A673 (cell line): ENCODE data around the gene PSMA5. TPM values are rescaled to one million over a fixed set of nuclear protein-coding genes. Genes with fewer than 3 reads are reported as not detected.

Experiments used
- BruUV-seq: library from RNA; stranded (reverse); fragments of 400-500 nt; replicated peaks from 2 replicates; lab custom pipeline; 2021; lab: Mats Ljungman, UMichigan
- CTCF ChIA-PET: fragments of 300-600 bp; sonication (Branson Sonifier 250); formaldehyde crosslinking; loops from one replicate; lab custom pipeline; 2022; ENCODE audit warnings: antibody characterized with exemption; lab: Charles Lee
- POLR2A ChIA-PET: fragments of 300-600 bp; sonication (Branson Sonifier 250); formaldehyde crosslinking; loops from one replicate; lab custom pipeline; 2022; ENCODE audit warnings: antibody characterized with exemption; ENCODE audit not compliant: low non-redundant PET; lab: Charles Lee
- DNase-seq: peaks from one replicate; pipeline ENCODE4 v3.0.0-alpha.2; 2015; ENCODE audit warnings: low spot score
- H3K27ac ChIP-seq: fragments of 200-600 bp; sonication (generic); 2 replicates; pipeline ENCODE4 v1.5.1; 2016; ENCODE audit warnings: mixed run types, low read depth, mild to moderate bottlenecking, mixed read lengths, antibody characterized with exemption, low read length; ENCODE audit not compliant: poor library complexity, severe bottlenecking
- H3K27me3 ChIP-seq: fragments of 200-600 bp; sonication (generic); replicated peaks from 2 replicates; pipeline ENCODE4 v1.6.1; 2017; ENCODE audit warnings: mixed run types, low read depth, mild to moderate bottlenecking, mixed read lengths, antibody characterized with exemption, low read length; ENCODE audit not compliant: insufficient read depth, poor library complexity
- H3K36me3 ChIP-seq: fragments of 200-600 bp; sonication (generic); 2 replicates; pipeline ENCODE4 v1.6.1; 2016; ENCODE audit warnings: mixed run types, mild to moderate bottlenecking, mixed read lengths, antibody characterized with exemption, low read length; ENCODE audit not compliant: insufficient read depth, poor library complexity, severe bottlenecking
- H3K4me1 ChIP-seq: fragments of 200-600 bp; sonication (generic); 2 replicates; pipeline ENCODE4 v1.6.1; 2017; ENCODE audit warnings: mixed run types, mild to moderate bottlenecking, mixed read lengths, antibody characterized with exemption, low read length; ENCODE audit not compliant: insufficient read depth, poor library complexity, severe bottlenecking
- H3K4me3 ChIP-seq: fragments of 200-600 bp; sonication (generic); 2 replicates; pipeline ENCODE4 v1.5.1; 2016; ENCODE audit warnings: low read depth, mixed run types, mild to moderate bottlenecking, mixed read lengths, low read length; ENCODE audit not compliant: poor library complexity, severe bottlenecking
- H3K9me3 ChIP-seq: fragments of 200-600 bp; sonication (generic); 2 replicates; pipeline ENCODE4 v1.6.1; 2016; ENCODE audit warnings: mixed run types, low read depth, mild to moderate bottlenecking, mixed read lengths, antibody characterized with exemption, low read length; ENCODE audit not compliant: poor library complexity, severe bottlenecking
- EZH2 ChIP-seq: fragments of 200-600 bp; sonication (generic); IDR thresholded peaks from 2 replicates; pipeline ENCODE4 v1.6.1; 2017; ENCODE audit warnings: borderline replicate concordance, low read depth, mild to moderate bottlenecking, mixed read lengths, antibody characterized with exemption, low read length; ENCODE audit not compliant: poor library complexity, severe bottlenecking
- intact Hi-C: fragments of 100-400 bp; cut with micrococcal nuclease; formaldehyde crosslinking; loops from one replicate; pipeline ENCODE4 v1.10.0; 2022; ENCODE audit not compliant: unreplicated experiment
- total RNA-seq: library from RNA; stranded (reverse); gene quantifications from 2 replicates; pipeline ENCODE4 v1.2.3, GENCODE V29; 2021
- TF ChIP-seq, protein P1 (sequence below): fragments of 300-800, 200-600 bp; sonication (generic); conservative IDR thresholded peaks from 2 replicates; pipeline ENCODE4 v1.5.1; 2017; ENCODE audit warnings: low read depth, mild to moderate bottlenecking, antibody characterized with exemption, low read length, moderate library complexity, mixed read lengths

Gene PSMA5
- total RNA-seq, 1 experiment from 2014 or later = 201 TPM

DNA sequence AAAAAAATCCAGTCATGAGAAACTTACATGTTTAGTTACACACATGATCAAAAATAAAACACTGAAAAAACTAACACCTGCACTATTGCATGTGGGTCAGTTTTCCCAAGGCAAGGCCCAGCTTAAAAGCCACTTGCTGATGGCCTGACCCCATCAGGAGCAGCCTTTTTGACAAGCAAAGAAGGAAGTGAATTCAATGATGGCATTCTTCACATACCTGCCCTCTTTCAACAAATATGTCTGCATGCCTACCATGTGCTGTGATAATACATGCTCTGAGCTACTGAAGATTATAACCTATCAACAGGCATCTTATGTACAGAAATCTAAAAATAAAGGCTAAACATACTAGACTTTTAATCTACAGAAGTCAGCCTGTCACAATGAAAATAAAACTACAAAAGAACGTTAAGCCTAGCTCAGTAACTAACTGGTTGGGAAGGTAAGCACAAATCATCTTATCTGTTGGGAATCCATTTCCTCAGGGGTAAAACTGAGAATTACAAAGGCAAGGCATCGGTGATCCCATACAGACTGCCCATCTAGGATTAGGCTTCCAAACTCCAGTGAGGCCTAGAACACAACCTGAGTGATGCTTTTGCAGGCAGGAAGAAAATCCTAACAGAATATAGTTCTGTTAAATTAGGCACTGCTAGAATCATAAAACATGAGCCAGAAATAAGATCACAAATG, 43.0 kb downstream of the PSMA5 start:
- no peak for TF ChIP-seq EZH2
- TF ChIP-seq, protein P1, sequence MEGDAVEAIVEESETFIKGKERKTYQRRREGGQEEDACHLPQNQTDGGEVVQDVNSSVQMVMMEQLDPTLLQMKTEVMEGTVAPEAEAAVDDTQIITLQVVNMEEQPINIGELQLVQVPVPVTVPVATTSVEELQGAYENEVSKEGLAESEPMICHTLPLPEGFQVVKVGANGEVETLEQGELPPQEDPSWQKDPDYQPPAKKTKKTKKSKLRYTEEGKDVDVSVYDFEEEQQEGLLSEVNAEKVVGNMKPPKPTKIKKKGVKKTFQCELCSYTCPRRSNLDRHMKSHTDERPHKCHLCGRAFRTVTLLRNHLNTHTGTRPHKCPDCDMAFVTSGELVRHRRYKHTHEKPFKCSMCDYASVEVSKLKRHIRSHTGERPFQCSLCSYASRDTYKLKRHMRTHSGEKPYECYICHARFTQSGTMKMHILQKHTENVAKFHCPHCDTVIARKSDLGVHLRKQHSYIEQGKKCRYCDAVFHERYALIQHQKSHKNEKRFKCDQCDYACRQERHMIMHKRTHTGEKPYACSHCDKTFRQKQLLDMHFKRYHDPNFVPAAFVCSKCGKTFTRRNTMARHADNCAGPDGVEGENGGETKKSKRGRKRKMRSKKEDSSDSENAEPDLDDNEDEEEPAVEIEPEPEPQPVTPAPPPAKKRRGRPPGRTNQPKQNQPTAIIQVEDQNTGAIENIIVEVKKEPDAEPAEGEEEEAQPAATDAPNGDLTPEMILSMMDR = no peak
- Histone ChIP-seq H3K4me3 (no peak overlapping the region), H3K9me3 (peaks cover 4% of the 10 kb centered on the region), H3K27me3 (no peaks in the 10 kb centered on the region), H3K27ac (no peak overlapping the region), H3K36me3 (no peaks in the 10 kb centered on the region), H3K4me1 (peaks cover 6% of the 10 kb centered on the region)
- ChIA-PET POLR2A (no interaction called here), CTCF (interaction anchor here (0.6 kb wide), 1 partner anchor 16 kb away, joined by 7 read pairs; no protein-coding TSS in a partner anchor)
- intact Hi-C loops = no loop called here
- no TSS peak for BruUV-seq
- no peak for DNase-seq

DNA sequence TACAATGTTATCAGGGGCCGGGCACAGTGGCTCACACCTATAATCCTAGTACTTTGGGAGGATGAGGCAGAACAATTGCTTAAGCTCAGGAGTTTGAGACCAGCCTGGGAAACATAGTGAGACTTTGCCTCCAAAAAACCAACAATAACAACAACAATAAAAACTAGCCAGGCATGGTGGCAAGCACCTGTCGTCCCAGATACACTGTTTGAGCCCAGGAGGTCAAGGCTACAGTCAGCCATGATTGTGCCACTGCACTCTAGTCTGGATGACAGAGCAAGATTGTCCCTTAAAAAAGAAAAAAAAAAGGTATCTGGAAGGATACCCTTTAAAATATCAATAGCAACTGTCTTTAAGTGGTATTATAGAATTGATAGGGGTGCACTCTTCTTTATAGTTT, 44.7 kb downstream of the PSMA5 start:
- H3K27ac ChIP-seq = no peak overlapping the region
- POLR2A ChIA-PET = no interaction called here
- no peaks in the 10 kb centered on the region for H3K36me3 ChIP-seq
- peaks cover 6% of the 10 kb centered on the region for H3K4me1 ChIP-seq
- no peak for DNase-seq
- no TSS peak for BruUV-seq
- no peak for TF ChIP-seq EZH2
- TF ChIP-seq, protein P1 = no peak
- H3K27me3 ChIP-seq = no peaks in the 10 kb centered on the region
- intact Hi-C loops = no loop called here
- CTCF ChIA-PET = no interaction called here
- peaks cover 4% of the 10 kb centered on the region for H3K9me3 ChIP-seq
- no peak overlapping the region for H3K4me3 ChIP-seq

DNA sequence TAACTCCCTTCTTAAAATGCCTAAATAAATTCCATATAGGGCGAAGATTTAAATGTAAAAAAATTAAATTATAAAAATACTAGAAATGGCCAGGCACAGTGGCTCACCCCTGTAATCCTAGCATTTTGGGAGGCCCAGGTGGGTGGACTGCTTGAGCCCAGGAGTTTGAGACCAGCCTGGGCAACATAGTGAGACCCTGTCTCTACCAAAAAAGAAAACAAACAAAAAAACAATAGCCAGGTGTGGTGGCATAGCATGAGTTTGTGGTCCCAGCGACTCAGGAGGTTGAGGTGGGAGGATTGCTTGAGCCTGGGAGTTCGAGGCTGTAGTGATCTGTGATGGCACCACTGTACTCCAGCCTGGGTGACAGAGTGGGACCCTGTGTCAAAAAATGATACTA, 46.3 kb downstream of the PSMA5 start:
- intact Hi-C loops = no loop called here

More for the DNA sequence above, 46.3 kb downstream of the PSMA5 start:
- BruUV-seq = no TSS peak
- ChIA-PET CTCF (interaction anchor here (0.7 kb wide), 1 partner anchor 85 kb away, joined by 15 read pairs; no protein-coding TSS in a partner anchor), POLR2A (no interaction called here)
- no peaks in the 10 kb centered on the region for H3K36me3 ChIP-seq
- H3K27ac ChIP-seq = no peak overlapping the region
- no peaks in the 10 kb centered on the region for H3K27me3 ChIP-seq
- no peak overlapping the region for H3K4me3 ChIP-seq
- peaks cover 6% of the 10 kb centered on the region for H3K4me1 ChIP-seq
- no peak for TF ChIP-seq EZH2
- TF ChIP-seq, protein P1 = no peak
- peaks cover 4% of the 10 kb centered on the region for H3K9me3 ChIP-seq
- DNase-seq = no peak
